GM19240 (cell line): Measurements from ENCODE around the gene SEMA3A.

ENCODE experiments used
- DNase-seq: peaks from one replicate; pipeline ENCODE4 v3.0.0; 2011; ENCODE audit warnings: low spot score; ENCODE audit not compliant: insufficient read length

Gene SEMA3A

GRCh38 chr7:84111842-84112241 lies 82.7 kb downstream of the SEMA3A start:
- DNase-seq = no peak

- DNase-seq = no peak
Observed at GRCh38 chr7:84110400-84110799, 84.2 kb downstream of the SEMA3A start.

GRCh38 chr7:84108787-84109186 lies 85.8 kb downstream of the SEMA3A start:
- DNase-seq = no peak

DNA sequence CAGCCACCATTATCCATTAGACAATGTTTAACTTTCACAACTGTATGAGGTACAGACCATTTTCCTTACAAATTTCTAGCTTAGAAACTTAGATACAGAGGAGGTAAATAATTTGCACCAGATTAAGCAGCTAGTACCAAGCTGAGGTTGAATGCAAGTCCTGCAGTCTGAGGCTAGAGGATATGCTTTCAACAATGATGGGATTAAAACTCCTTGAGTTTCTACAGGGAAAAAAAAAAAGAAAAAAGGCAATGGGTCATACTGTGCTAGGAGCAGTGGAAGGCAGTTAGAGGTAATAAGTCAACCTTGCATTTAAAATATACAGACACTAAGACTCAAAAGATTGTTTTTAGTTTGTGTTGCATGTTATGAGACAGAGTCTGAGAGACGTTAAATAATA lies 86.5 kb downstream of the SEMA3A start:
- DNase-seq = no peak

DNA sequence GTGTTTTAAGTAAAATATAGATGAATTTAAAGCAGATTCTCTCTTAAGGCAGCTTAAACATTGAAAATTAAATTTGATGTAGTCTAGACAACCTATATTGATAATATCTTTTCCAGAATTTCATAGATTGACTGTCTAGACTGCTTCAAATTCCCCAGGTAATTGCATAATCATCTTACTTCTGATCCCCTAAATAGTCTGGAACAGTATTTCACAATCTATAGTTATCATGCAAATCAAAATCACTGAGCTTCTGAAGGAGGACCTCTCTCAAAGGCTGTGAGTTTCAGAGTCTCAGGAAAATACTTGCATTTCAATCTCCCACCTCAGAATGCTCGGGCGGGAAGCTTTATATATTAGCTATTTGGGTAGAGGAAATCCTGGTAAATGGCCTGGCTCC lies 87.3 kb downstream of the SEMA3A start:
- DNase-seq = no peak

DNA sequence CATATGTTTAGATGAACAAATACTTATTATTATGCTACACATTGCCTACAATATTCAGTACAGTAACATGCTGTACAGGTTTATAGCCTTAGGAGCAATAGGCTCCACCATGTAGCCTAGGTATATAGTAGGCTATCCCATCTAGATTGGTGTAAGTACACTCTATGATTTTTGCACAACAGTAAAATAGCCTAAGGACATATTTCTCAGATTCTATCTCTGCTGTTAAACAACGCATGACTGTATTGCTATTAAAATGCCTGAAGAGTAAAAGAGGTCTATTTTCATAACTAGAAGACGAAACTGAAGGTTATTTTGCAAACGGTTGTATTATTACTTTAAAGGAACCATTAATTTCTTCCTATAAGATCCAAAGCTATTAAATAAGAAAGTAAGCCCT lies 88.3 kb downstream of the SEMA3A start:
- DNase-seq = no peak

DNA sequence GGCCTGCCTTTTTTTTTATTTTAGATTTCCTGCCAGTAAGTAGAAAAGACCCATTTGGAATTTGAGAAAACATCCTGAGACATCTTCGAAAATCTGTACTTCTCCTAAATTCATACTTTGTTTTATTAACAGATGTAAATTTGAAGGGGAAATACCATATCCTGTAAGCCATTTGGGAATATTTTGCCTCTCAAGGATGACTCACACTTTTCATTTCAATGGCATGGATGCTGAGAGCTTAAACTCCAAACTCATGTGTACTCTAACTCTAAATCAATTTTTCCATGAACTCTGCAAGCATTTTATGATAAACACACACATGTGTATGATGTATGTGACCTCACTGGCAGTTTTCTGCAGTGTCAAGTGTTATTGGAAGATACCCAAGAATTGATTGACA lies 89.0 kb downstream of the SEMA3A start:
- DNase-seq = no peak

- no peak for DNase-seq
Observed at GRCh38 chr7:84104826-84105225, 89.8 kb downstream of the SEMA3A start.

DNA sequence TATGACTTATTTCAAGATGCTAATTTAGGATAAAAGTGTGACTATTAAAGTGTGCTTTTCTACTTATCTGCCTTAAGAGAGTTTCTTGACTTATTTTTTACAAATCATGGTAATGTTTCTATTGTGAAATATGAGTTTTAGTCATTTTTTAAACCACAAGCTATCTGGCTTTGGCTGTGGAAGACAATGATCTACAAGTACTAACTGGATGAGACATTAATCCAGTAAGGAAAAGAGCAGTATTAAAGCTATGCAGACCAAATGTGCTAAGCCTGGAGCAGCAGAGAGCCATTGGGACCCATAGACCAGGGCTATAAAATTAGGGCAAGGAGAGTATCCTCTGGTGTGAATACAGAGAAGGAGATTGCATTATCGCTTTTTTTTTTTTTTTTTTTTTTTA lies 92.4 kb downstream of the SEMA3A start:
- DNase-seq = no peak

DNA sequence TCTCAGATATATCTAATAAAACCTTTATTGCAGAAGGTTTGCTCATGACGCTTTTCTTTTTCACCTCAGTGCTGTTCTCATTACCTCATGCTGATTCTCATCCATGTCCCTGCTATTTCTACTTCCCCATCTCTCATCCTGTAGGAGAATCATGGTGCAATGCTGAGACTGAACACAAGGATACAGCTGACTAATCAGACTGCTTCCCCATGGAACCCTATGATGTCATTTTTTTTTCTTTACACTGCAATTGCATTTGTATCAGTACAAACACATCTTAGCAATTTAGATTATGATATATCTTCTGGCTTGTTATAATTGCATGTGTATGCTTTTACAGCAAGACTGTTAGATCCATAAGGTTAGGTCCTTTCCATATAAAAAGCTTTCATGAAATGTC lies 93.7 kb downstream of the SEMA3A start:
- no peak for DNase-seq

GRCh38 chr7:84095971-84096370 lies 98.6 kb downstream of the SEMA3A start:
- no peak for DNase-seq

GRCh38 chr7:84092207-84092606 lies 102.4 kb downstream of the SEMA3A start:
- DNase-seq = no peak

DNA sequence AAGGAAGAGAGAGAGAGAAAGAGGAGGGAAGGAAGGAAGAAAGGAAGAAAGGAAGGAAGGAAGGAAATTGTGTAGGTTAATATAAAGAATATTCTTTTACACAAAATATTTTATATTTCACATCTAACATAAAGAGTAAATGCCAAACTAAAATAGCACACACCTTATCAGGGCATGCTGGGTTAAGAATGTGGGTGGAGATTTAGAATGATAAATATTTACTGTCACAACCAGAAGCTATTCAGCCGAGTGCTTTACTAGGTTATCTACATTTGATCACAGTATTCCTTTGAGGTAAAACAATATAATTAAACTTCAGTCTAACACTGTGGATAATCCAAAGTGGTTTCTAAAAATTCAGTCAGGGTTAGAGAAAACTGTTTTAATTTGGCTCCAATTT lies 103.3 kb downstream of the SEMA3A start:
- no peak for DNase-seq

- no peak for DNase-seq
Observed at GRCh38 chr7:84088802-84089201, 105.8 kb downstream of the SEMA3A start.

DNA sequence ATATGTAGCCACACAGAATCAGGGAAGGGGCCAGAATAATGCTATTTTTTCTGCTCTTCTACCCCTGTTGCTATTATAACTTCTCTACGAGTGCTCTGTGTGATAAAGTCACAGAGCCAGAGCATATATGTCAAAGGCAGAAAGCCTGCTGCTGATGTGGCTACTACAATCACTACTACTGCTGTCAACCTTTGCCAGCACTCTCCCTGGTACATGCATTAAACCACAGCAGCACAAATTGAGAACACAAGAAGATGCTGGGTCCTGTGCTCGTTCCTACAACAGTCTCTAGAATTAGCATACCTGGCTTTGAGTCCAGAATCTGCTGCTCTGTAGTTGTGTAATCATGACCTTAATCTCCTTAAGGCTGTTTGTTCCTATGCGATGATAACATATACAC lies 108.6 kb downstream of the SEMA3A start:
- DNase-seq = no peak

- no peak for DNase-seq
Observed at GRCh38 chr7:84085147-84085546, 109.4 kb downstream of the SEMA3A start.

DNA sequence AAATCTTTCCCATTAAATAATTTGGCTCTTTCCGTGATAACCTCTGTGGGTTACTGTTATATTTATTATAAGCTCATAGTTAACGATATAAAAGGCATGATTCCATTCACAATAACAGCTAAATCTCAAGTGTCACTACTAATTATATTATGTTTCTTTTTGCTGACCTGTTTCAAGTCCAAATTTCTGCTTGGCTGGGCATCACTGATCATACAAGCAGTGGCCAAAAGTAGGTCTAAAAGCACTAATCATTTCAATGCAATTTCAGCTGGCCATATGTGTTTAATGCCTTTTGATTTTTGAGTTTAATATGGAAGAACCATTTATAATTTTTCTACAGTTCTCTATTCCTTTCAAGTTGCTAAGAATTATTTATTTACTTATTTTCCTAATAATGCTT lies 110.7 kb downstream of the SEMA3A start:
- DNase-seq = no peak

- DNase-seq = no peak
Observed at GRCh38 chr7:84081973-84082522, 112.5 kb downstream of the SEMA3A start.

GRCh38 chr7:84077336-84077735 lies 117.3 kb downstream of the SEMA3A start:
- no peak for DNase-seq

DNA sequence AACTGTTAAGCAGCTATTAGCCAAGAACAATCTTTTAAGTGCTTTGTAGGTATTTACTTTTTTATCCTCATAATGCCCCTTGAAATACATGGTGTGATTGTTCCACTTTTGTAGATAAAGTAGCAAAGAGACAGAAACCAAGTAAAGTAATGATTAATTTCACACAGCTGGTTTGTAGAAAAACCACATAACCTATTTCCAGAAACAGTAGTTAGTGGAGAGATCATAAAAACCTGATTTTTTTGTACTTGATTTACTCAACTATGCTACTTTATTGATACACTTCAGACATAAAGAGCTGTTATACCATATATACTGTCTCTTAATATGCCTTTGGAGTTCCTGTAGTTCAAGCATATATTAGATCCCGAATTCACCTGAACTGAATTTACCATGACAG lies 118.4 kb downstream of the SEMA3A start:
- DNase-seq = no peak

DNA sequence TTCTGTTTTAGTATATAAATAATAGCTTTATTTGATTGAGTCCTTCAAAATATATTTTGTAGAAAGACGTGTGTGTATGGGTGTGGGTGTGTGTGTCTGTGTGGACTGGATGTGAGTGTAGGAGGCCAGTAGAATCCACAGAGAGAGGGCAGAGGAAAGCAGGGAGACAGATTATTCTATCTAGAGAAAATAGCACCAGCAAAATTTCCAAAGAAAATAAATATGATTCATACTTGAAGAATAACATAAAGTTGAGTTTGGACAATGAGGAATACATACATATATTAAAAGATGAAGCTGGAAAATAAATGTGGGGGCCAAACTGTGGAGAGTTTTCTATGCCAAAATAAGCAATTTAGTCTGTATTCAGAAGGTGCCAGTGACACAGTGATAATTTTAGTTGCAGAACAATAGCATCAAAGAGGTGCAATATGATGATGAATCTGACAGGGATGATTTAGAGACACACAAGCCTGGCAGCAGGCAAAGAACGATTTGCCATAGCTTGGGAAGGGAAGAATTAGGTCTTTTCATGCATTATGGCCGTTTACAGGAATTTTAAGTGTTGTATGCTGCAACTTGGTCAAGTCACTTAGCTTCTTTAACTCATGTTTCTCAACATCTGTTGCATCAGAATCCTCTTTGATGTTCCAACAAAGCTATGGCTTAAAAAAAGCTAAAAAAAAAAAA lies 121.3 kb downstream of the SEMA3A start:
- DNase-seq = no peak

- DNase-seq = no peak
Observed at GRCh38 chr7:84070770-84071169, 123.8 kb downstream of the SEMA3A start.

GRCh38 chr7:84069999-84070500 lies 124.5 kb downstream of the SEMA3A start:
- no peak for DNase-seq
